ENCODE results near the gene IQUB.
"Not testable (repeated sequence)": the region's sequence is repeated elsewhere in the genome, so short reads cannot be mapped to it uniquely, and the experiment has no call there.

IQUB gene

GRCh38 chr7:123410273-123410904, 124.0 kb downstream of the IQUB start:
- ChIA-PET CTCF (no interaction called here), POLR2A (ENCODE audit: low non-redundant PET) (no interaction called here)
- no peak overlapping the region for H3K27ac ChIP-seq
- DNase-seq (ENCODE audit: low spot score) = peak; percentile 3
- no peak for TF ChIP-seq CTCF (conservative IDR thresholded peaks at IDR 0.05; ENCODE audit: low read depth)

- POLR2A ChIA-PET (ENCODE audit: low non-redundant PET); H3K27ac ChIP-seq; CTCF ChIA-PET; DNase-seq (ENCODE audit: low spot score): not testable (repeated sequence)
Observed at GRCh38 chr7:123407951-123408350, 126.4 kb downstream of the IQUB start.

Data from RWPE1 (cell line).